Measurements from ENCODE around the gene CEP63. TPM values are rescaled to one million over a fixed set of nuclear protein-coding genes. Genes with fewer than 3 reads are reported as not detected.

Gene CEP63
- total and polyA plus RNA-seq, 8 donors: 8.1 to 104 (median 16.7) TPM

GRCh38 chr3:134603956-134604355 is 118.1 kb downstream of the CEP63 start:
- Histone ChIP-seq H3K27me3 (no peaks in the 10 kb centered on the region), H3K27ac (no peak overlapping the region), H3K36me3 (peaks cover 0 to 19% (median 0%) of the 10 kb centered on the region in 4 donors), H3K4me1 (peaks cover 0 to 27% (median 12%) of the 10 kb centered on the region in 4 donors), H3K4me3 (no peak overlapping the region), H3K9me3 (no peaks in the 10 kb centered on the region)
- intact Hi-C loops (cut with DNase I; ENCODE audit: low total_unique reads): no loop called here
- DNase-seq: no peak
- TF ChIP-seq CTCF (IDR thresholded peaks at IDR 0.05) (no peak), POLR2A (IDR thresholded peaks at IDR 0.05) (no peak), POLR2AphosphoS5 (IDR thresholded peaks at IDR 0.05) (no peak), EP300 (IDR thresholded peaks at IDR 0.05) (no peak)
- WGBS, 5 donors: 92 to 99% (median 94%) methylated on average over 13 of the region's 13 CpGs

- intact Hi-C loops (cut with DNase I; ENCODE audit: low total_unique reads): no loop called here
- Histone ChIP-seq H3K4me1 (peaks cover 0 to 23% (median 12%) of the 10 kb centered on the region in 4 donors), H3K27ac (no peak overlapping the region), H3K4me3 (no peak overlapping the region), H3K9me3 (no peaks in the 10 kb centered on the region), H3K36me3 (peaks cover 0 to 33% (median 4%) of the 10 kb centered on the region in 4 donors), H3K27me3 (no peaks in the 10 kb centered on the region)
- no peak for DNase-seq
- TF ChIP-seq POLR2AphosphoS5 (IDR thresholded peaks at IDR 0.05) (no peak), CTCF (IDR thresholded peaks at IDR 0.05) (no peak), EP300 (IDR thresholded peaks at IDR 0.05) (no peak), POLR2A (IDR thresholded peaks at IDR 0.05) (no peak)
- WGBS, 5 donors: 66 to 82% (median 77%) methylated on average over 6 of the region's 6 CpGs
These were observed 119.7 kb downstream of the CEP63 start for GRCh38 chr3:134605556-134605955.

GRCh38 chr3:134606033-134607025 is 120.5 kb downstream of the CEP63 start:
- H3K36me3 ChIP-seq: peaks cover 0 to 34% (median 4%) of the 10 kb centered on the region in 4 donors
- intact Hi-C loops (cut with DNase I; ENCODE audit: low total_unique reads): no loop called here

More at GRCh38 chr3:134606033-134607025, 120.5 kb downstream of the CEP63 start:
- TF ChIP-seq POLR2A (IDR thresholded peaks at IDR 0.05): no peak
- no peak for TF ChIP-seq CTCF (IDR thresholded peaks at IDR 0.05)
- no peak for TF ChIP-seq EP300 (IDR thresholded peaks at IDR 0.05)
- H3K27ac ChIP-seq: no peak overlapping the region
- no peak overlapping the region for H3K4me3 ChIP-seq
- no peaks in the 10 kb centered on the region for H3K27me3 ChIP-seq
- no peak for DNase-seq
- 36 to 56% (median 49%) methylated on average over 12 of the region's 12 CpGs for WGBS, 5 donors
- H3K4me1 ChIP-seq: peaks cover 0 to 15% (median 8%) of the 10 kb centered on the region in 4 donors
- no peaks in the 10 kb centered on the region for H3K9me3 ChIP-seq

All from stomach (tissue), 9 donors.